ENCODE results near the gene MIAT.

GRCh38 chr22:26684168-26684567 is 26.8 kb downstream of the MIAT start:
- TF ChIP-seq CTCF (IDR thresholded peaks at IDR 0.05; ENCODE audit: low read length) (no peak), EZH2phosphoT487 (IDR thresholded peaks at IDR 0.05; ENCODE audit: low read length) (no peak), EZH2 (optimal IDR thresholded peaks at IDR 0.05; ENCODE audit: low read depth, low read length) (no peak)
